ENCODE measurements around the gene HSPB2. TPM values are rescaled to one million over a fixed set of nuclear protein-coding genes. Genes with fewer than 3 reads are reported as not detected.

Gene HSPB2
- total and polyA plus RNA-seq, 2 of the 8 experiments (the other 6 are each of a cell fraction or from before 2014, with no cell fraction given): 0.32 to 0.86 TPM

DNA sequence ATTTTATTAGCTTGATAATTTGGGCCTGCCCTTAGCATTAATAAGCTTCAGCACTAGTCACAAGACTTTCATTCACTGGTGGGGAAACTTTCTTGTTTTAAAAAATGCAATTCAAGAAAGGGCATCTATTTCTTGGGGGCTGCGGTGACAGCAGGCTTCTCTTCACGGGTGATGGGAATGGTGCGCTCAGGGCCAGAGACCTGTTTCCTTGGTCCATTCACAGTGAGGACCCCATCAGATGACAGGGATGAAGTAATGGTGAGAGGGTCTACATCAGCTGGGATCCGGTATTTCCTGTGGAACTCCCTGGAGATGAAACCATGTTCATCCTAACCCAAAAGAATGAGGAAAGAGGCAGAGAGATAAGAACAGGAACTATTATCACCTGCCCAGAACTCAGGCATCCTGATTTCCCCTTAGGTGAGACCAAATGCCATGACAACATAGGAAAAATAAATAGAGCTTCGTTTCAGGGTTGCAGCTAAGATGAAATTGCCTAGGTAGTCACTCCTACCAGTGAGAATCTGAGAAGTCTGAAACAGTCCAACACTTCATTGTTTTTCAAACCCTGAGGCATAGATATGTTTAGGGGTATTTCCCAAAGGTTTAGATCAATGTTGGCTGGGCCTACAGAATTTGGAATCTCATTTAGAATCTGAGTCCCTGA, 3.8 kb upstream of the HSPB2 start:
- Histone ChIP-seq H2AK5ac (ENCODE audit: low read depth, low read length) (no peak overlapping the region), H3K4me2 (ENCODE audit: insufficient read depth in 1 of 2, low read depth in 2 of 2, low read length in 2 of 2) (no peak overlapping the region), H3K79me1 (ENCODE audit: low read depth, low read length) (no peaks in the 10 kb centered on the region), H2BK5ac (ENCODE audit: low read depth, low read length) (no peak overlapping the region), H3K14ac (ENCODE audit: insufficient read length) (no peak overlapping the region), H3K9ac (replicated peaks in 1 of 4; ENCODE audit: extremely low read depth in 1 of 4, low read depth in 3 of 4, low read length in 3 of 4) (no peak overlapping the region), H3K23ac (ENCODE audit: insufficient read length) (no peak overlapping the region), H3K4me3 (ENCODE audit: extremely low read depth in 1 of 4, insufficient read depth in 2 of 4, low read depth in 3 of 4, low read length in 4 of 4) (no peak overlapping the region), H3K18ac (ENCODE audit: extremely low read depth, low read length) (no peak overlapping the region), H3K36me3 (ENCODE audit: control insufficient read depth in 2 of 4, insufficient read depth in 4 of 4, low read length in 3 of 4) (no peaks in the 10 kb centered on the region), H3K9me3 (ENCODE audit: insufficient read depth in 2 of 2, low read depth in 1 of 2, low read length in 1 of 2) (no peaks in the 10 kb centered on the region), H4K5ac (ENCODE audit: insufficient read length, low read depth, low read length) (no peak overlapping the region), H4K91ac (replicated peaks; ENCODE audit: insufficient read length, low read length) (no peak overlapping the region), H3K4ac (replicated peaks; ENCODE audit: insufficient read length, low read depth, low read length) (no peak overlapping the region), H3K23me2 (ENCODE audit: low read depth, low read length) (peaks cover 4% of the 10 kb centered on the region; the same call in 1 of the 2 replicates), H2BK120ac (replicated peaks; ENCODE audit: low read depth, low read length) (no peak overlapping the region), H2BK12ac (ENCODE audit: low read depth, low read length) (no peak overlapping the region), H2BK15ac (ENCODE audit: low read length) (no peak overlapping the region), H3K79me2 (ENCODE audit: control insufficient read depth in 1 of 2, insufficient read depth in 2 of 2, low read length in 2 of 2) (no peaks in the 10 kb centered on the region), H3K56ac (replicated peaks; ENCODE audit: insufficient read length, low read depth, low read length) (no peak overlapping the region), H4K20me1 (replicated peaks in 1 of 2; ENCODE audit: control insufficient read depth in 1 of 2, insufficient read depth in 2 of 2, low read length in 2 of 2) (no peaks in the 10 kb centered on the region), H4K8ac (ENCODE audit: extremely low read depth, insufficient read depth, low read length) (no peak overlapping the region), H3K27ac (ENCODE audit: low read depth, low read length) (no peak overlapping the region), H3K27me3 (replicated peaks in 1 of 4; ENCODE audit: control insufficient read depth in 3 of 4, extremely low read depth in 1 of 4, insufficient read depth in 3 of 4, low read length in 3 of 4) (no peaks in the 10 kb centered on the region), H2AFZ (ENCODE audit: low read length) (no peak overlapping the region), H3K4me1 (replicated peaks in 1 of 4; ENCODE audit: control insufficient read depth in 3 of 4, insufficient read depth in 4 of 4, low read length in 3 of 4) (peaks cover 0 to 15% (median 9%) of the 10 kb centered on the region in 4 experiments), H2BK20ac (ENCODE audit: low read length) (no peak overlapping the region)
- DNase-seq (ENCODE audit: low read depth in 1 of 2, low spot score in 2 of 2) (no peak), FAIRE-seq (no peak)
- WGBS, 2 experiments (ENCODE audit: extremely low coverage in 1 of 2, insufficient coverage in 1 of 2, insufficient read length in 1 of 2, insufficient replicate concordance in 2 of 2, low coverage in 1 of 2, low lambda C conversion rate in 2 of 2, missing lambda C conversion rate in 1 of 2): 89% methylated on average over 5 of the region's 5 CpGs; no CpG with 5 or more reads in 1 of the 2 experiments
- ChIA-PET CTCF (ENCODE audit: partially characterized antibody) (interaction anchor here (0.6 to 4.8 kb wide), 10 partner anchors 11 to 623 kb away, joined by 3 to 27 read pairs (median 3); no protein-coding TSS in a partner anchor), POLR2A (ENCODE audit: partially characterized antibody) (interaction anchor here (0.6 to 1.2 kb wide), 3 partner anchors 18 to 391 kb away, joined by 3 read pairs; no protein-coding TSS in a partner anchor)
- TF ChIP-seq SIX5 (IDR thresholded peaks at IDR 0.05; ENCODE audit: low read depth, low read length) (no peak), JUND (IDR thresholded peaks at IDR 0.05; ENCODE audit: low read length) (no peak), RBBP5 (IDR thresholded peaks at IDR 0.05; ENCODE audit: borderline replicate concordance, low read depth, low read length) (no peak), SIRT6 (IDR thresholded peaks at IDR 0.05; ENCODE audit: low read length) (no peak), HDAC2 (IDR thresholded peaks at IDR 0.05; ENCODE audit: borderline replicate concordance in 1 of 2, low read depth in 2 of 2, low read length in 2 of 2) (no peak), GTF2F1 (IDR thresholded peaks at IDR 0.05; ENCODE audit: borderline replicate concordance, low read depth, low read length) (no peak), SP1 (IDR thresholded peaks at IDR 0.05; ENCODE audit: low read depth, low read length) (no peak), GABPA (IDR thresholded peaks at IDR 0.05; ENCODE audit: borderline replicate concordance, insufficient read depth, low read length) (no peak), YY1 (IDR thresholded peaks at IDR 0.05; ENCODE audit: low read depth, low read length) (no peak), BRCA1 (IDR thresholded peaks at IDR 0.05; ENCODE audit: low read depth, low read length) (no peak), RXRA (IDR thresholded peaks at IDR 0.05; ENCODE audit: insufficient read depth, low read depth, low read length) (no peak), CTBP2 (IDR thresholded peaks at IDR 0.05; ENCODE audit: borderline replicate concordance, insufficient read depth, insufficient read length, low read length) (no peak), PHF8 (conservative IDR thresholded peaks at IDR 0.05; ENCODE audit: low read depth, low read length) (no peak), POLR2A (IDR thresholded peaks at IDR 0.05; ENCODE audit: control extremely low read depth in 1 of 2, low read depth in 2 of 2, low read length in 2 of 2) (no peak)
